ENCODE data around the gene COX6B2. TPM values are rescaled to one million over a fixed set of nuclear protein-coding genes. Genes with fewer than 3 reads are reported as not detected.

COX6B2 gene
- total RNA-seq, 1 experiment from 2014 or later: 5.6 TPM

DNA sequence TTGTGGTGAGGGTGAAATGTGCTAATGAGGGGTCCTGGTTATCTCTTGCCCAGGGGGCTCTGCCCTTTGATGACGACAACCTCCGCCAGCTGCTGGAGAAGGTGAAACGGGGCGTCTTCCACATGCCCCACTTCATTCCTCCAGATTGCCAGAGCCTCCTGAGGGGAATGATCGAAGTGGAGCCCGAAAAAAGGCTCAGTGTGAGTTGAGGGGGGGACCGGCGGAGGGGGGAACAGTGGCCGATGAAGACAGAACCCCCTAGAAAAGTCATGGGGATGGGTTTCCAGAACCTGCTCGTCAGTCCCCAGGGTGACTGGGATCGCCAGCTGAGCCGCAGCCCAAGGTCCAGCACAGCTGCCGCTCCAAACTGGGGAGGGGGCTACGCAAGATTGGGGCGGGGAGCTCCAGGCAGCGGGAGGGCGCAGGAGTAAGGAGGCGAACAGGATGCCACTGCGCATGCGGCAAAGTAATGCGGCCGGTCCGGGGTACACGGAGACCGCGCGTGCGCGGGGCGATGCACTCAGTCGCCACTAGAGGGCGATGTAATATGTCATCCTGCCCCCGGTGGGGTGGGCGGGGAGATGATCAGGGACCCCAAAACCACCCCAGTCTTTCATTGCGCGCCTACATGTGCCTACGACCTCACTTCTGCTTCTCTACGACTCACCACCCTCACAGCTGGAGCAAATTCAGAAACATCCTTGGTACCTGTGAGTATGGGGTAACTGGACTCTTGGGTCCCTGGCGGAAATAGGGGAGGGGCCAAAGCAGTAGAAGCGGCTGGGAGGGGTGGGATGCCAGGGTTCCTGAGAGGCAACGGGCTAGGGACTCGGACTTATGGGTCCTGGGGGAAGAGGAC, 52.8 kb downstream of the COX6B2 start:
- Histone ChIP-seq H3K36me3 (ENCODE audit: control insufficient read depth, insufficient read depth, low read length) (no peaks in the 10 kb centered on the region), H3K27me3 (ENCODE audit: control insufficient read depth, insufficient read depth, low read length) (no peaks in the 10 kb centered on the region), H3K4me3 (ENCODE audit: low read depth in 2 of 2, low read length in 2 of 2) (peak overlapping the region; percentile 47 to 80), H3K9me3 (ENCODE audit: control insufficient read depth, insufficient read depth, low read depth, low read length) (no peaks in the 10 kb centered on the region), H3K27ac (ENCODE audit: low read length) (peak overlapping the region; percentile 75), H3K4me1 (ENCODE audit: control insufficient read depth, insufficient read depth, low read length) (peaks cover 8% of the 10 kb centered on the region)
- intact Hi-C loops (cut with micrococcal nuclease; ENCODE audit: unreplicated experiment): no loop called here
- ATAC-seq (peak; percentile 87), DNase-seq (ENCODE audit: low read depth, low spot score) (peak; percentile 55)
- ChIA-PET POLR2A (interaction anchor here (0.7 to 1.5 kb wide), 2 partner anchors 26 to 37 kb away, joined by 9 to 11 read pairs; partner anchors contain the start of gene KMT5C), CTCF (interaction anchor here (0.6 to 2.6 kb wide), 10 partner anchors 11 to 202 kb away, joined by 3 to 16 read pairs (median 4); partner anchors contain the start of gene KMT5C)
- in situ Hi-C loops (cut with HindIII; ENCODE audit: low pct_unique_long_range_greater_than_20kb, low sequenced_read_pairs): no loop called here
- BruUV-seq (replicated peaks): no TSS peak
- TF ChIP-seq TCF7L2 (IDR thresholded peaks at IDR 0.05; ENCODE audit: low read depth, low read length) (no peak), POLR2AphosphoS5 (IDR thresholded peaks at IDR 0.05; ENCODE audit: low read depth, low read length) (peak; percentile 51; the same call in 1 of the 2 replicates)
- TF ChIP-seq, protein P1, sequence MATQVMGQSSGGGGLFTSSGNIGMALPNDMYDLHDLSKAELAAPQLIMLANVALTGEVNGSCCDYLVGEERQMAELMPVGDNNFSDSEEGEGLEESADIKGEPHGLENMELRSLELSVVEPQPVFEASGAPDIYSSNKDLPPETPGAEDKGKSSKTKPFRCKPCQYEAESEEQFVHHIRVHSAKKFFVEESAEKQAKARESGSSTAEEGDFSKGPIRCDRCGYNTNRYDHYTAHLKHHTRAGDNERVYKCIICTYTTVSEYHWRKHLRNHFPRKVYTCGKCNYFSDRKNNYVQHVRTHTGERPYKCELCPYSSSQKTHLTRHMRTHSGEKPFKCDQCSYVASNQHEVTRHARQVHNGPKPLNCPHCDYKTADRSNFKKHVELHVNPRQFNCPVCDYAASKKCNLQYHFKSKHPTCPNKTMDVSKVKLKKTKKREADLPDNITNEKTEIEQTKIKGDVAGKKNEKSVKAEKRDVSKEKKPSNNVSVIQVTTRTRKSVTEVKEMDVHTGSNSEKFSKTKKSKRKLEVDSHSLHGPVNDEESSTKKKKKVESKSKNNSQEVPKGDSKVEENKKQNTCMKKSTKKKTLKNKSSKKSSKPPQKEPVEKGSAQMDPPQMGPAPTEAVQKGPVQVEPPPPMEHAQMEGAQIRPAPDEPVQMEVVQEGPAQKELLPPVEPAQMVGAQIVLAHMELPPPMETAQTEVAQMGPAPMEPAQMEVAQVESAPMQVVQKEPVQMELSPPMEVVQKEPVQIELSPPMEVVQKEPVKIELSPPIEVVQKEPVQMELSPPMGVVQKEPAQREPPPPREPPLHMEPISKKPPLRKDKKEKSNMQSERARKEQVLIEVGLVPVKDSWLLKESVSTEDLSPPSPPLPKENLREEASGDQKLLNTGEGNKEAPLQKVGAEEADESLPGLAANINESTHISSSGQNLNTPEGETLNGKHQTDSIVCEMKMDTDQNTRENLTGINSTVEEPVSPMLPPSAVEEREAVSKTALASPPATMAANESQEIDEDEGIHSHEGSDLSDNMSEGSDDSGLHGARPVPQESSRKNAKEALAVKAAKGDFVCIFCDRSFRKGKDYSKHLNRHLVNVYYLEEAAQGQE (IDR thresholded peaks at IDR 0.05; ENCODE audit: insufficient read depth in 1 of 2, low read depth in 2 of 2, low read length in 1 of 2): 0 out of 4 replicates have a peak, but pooled peaks of 1 of the 2 experiments have one; percentile 47
- TF ChIP-seq, protein P2, sequence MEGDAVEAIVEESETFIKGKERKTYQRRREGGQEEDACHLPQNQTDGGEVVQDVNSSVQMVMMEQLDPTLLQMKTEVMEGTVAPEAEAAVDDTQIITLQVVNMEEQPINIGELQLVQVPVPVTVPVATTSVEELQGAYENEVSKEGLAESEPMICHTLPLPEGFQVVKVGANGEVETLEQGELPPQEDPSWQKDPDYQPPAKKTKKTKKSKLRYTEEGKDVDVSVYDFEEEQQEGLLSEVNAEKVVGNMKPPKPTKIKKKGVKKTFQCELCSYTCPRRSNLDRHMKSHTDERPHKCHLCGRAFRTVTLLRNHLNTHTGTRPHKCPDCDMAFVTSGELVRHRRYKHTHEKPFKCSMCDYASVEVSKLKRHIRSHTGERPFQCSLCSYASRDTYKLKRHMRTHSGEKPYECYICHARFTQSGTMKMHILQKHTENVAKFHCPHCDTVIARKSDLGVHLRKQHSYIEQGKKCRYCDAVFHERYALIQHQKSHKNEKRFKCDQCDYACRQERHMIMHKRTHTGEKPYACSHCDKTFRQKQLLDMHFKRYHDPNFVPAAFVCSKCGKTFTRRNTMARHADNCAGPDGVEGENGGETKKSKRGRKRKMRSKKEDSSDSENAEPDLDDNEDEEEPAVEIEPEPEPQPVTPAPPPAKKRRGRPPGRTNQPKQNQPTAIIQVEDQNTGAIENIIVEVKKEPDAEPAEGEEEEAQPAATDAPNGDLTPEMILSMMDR (IDR thresholded peaks at IDR 0.05): peak; percentile 99

DNA sequence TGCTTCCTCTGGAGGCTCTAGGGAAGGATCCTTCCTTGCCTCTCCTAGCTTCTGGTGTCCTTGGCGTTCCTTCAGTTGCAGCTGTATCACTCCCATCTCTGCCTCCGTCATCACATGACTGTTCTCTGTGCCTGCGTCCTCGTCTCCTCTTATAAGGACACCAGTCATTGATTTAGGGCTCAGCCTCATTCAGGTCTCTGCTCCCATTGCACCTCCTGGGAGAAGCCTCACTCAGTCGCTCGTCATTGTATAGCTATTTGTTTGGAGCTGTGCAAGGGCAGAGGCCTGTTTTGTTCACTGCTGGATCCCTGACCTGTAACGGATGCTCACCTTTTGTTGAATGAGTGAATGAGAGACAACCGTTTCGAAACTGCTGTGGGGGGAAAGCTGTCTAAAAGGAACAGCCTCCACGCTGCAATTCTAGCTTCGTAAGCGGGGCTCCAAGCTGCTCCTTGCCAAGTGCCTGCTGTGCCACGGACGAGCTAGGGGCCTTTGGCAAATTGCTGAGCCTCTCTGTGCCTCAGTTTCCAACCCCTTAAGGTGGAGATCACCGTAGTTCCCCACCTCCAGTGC, 53.5 kb downstream of the COX6B2 start:
- intact Hi-C loops (cut with micrococcal nuclease; ENCODE audit: unreplicated experiment) (no loop called here), in situ Hi-C loops (cut with HindIII; ENCODE audit: low pct_unique_long_range_greater_than_20kb, low sequenced_read_pairs) (no loop called here)
- DNase-seq (ENCODE audit: low read depth, low spot score): no peak
- TF ChIP-seq SIN3A (IDR thresholded peaks at IDR 0.05; ENCODE audit: borderline replicate concordance, insufficient read depth, low read depth, low read length) (no peak), TCF7L2 (IDR thresholded peaks at IDR 0.05; ENCODE audit: low read depth, low read length) (no peak), POLR2AphosphoS5 (IDR thresholded peaks at IDR 0.05; ENCODE audit: low read depth, low read length) (no peak)
- TF ChIP-seq, protein P1 (IDR thresholded peaks at IDR 0.05; ENCODE audit: insufficient read depth in 1 of 2, low read depth in 2 of 2, low read length in 1 of 2): no peak
- TF ChIP-seq, protein P2 (IDR thresholded peaks at IDR 0.05): no peak
- ChIA-PET POLR2A (interaction anchor here (0.7 to 1.5 kb wide), 2 partner anchors 27 to 38 kb away, joined by 9 to 11 read pairs; partner anchors contain the start of gene KMT5C), CTCF (interaction anchor here (0.6 to 2.6 kb wide), 8 partner anchors 11 to 203 kb away, joined by 3 to 16 read pairs (median 6); partner anchors contain the start of gene KMT5C)
- no peaks in the 10 kb centered on the region for H3K9me3 ChIP-seq (ENCODE audit: control insufficient read depth, insufficient read depth, low read depth, low read length)
- no peaks in the 10 kb centered on the region for H3K36me3 ChIP-seq (ENCODE audit: control insufficient read depth, insufficient read depth, low read length)
- peak overlapping the region in 1 of 2 experiments; percentile 80; a peak in 3 of 4 replicates for H3K4me3 ChIP-seq (ENCODE audit: low read depth in 2 of 2, low read length in 2 of 2)
- peaks cover 8% of the 10 kb centered on the region for H3K4me1 ChIP-seq (ENCODE audit: control insufficient read depth, insufficient read depth, low read length)
- ATAC-seq: no peak
- no TSS peak for BruUV-seq (replicated peaks)
- H3K27me3 ChIP-seq (ENCODE audit: control insufficient read depth, insufficient read depth, low read length): no peaks in the 10 kb centered on the region
- H3K27ac ChIP-seq (ENCODE audit: low read length): peak overlapping the region; percentile 75

All from Panc1 (cell line).